ENCODE results near the gene SNAP47.

The SNAP47 gene

GRCh38 chr1:227728059-227728891, 7.0 kb upstream of the SNAP47 start:
- Histone ChIP-seq H3K4me3 (ENCODE audit: low read depth, low read length) (peak overlapping the region; percentile 40), H3K36me3 (replicated peaks) (peaks cover 25% of the 10 kb centered on the region), H3K27ac (no peak overlapping the region), H3K27me3 (replicated peaks) (no peaks in the 10 kb centered on the region)
- no peak for TF ChIP-seq CTCF (IDR thresholded peaks at IDR 0.05; ENCODE audit: low read depth, low read length, missing control alignments)
- in situ Hi-C loops (cut with HindIII; ENCODE audit: low pct_ligation_motif_present, low sequenced_read_pairs): no loop called here
- DNase-seq: peak; percentile 25

- DNase-seq: no peak
- Histone ChIP-seq H3K36me3 (replicated peaks) (peaks cover 25% of the 10 kb centered on the region), H3K27ac (no peak overlapping the region), H3K4me3 (ENCODE audit: low read depth, low read length) (peak overlapping the region; percentile 40), H3K27me3 (replicated peaks) (no peaks in the 10 kb centered on the region)
- in situ Hi-C loops (cut with HindIII; ENCODE audit: low pct_ligation_motif_present, low sequenced_read_pairs): no loop called here
- TF ChIP-seq CTCF (IDR thresholded peaks at IDR 0.05; ENCODE audit: low read depth, low read length, missing control alignments): no peak
Observed at GRCh38 chr1:227728892-227729143, 6.4 kb upstream of the SNAP47 start.

- TF ChIP-seq CTCF (IDR thresholded peaks at IDR 0.05; ENCODE audit: low read depth, low read length, missing control alignments): no peak
- in situ Hi-C loops (cut with HindIII; ENCODE audit: low pct_ligation_motif_present, low sequenced_read_pairs): no loop called here
- H3K36me3 ChIP-seq (replicated peaks): peaks cover 25% of the 10 kb centered on the region
- no peaks in the 10 kb centered on the region for H3K27me3 ChIP-seq (replicated peaks)
- H3K27ac ChIP-seq: no peak overlapping the region
- DNase-seq: no peak
- no peak overlapping the region for H3K4me3 ChIP-seq (ENCODE audit: low read depth, low read length)
Observed at GRCh38 chr1:227729144-227729880, 5.9 kb upstream of the SNAP47 start.

- in situ Hi-C loops (cut with HindIII; ENCODE audit: low pct_ligation_motif_present, low sequenced_read_pairs): no loop called here
Observed at GRCh38 chr1:227729881-227730629, 5.2 kb upstream of the SNAP47 start.

GRCh38 chr1:227730630-227731151, 4.5 kb upstream of the SNAP47 start:
- Histone ChIP-seq H3K36me3 (replicated peaks) (peaks cover 25% of the 10 kb centered on the region), H3K4me3 (ENCODE audit: low read depth, low read length) (no peak overlapping the region), H3K27ac (no peak overlapping the region), H3K27me3 (replicated peaks) (no peaks in the 10 kb centered on the region)
- DNase-seq: no peak
- no peak for TF ChIP-seq CTCF (IDR thresholded peaks at IDR 0.05; ENCODE audit: low read depth, low read length, missing control alignments)
- in situ Hi-C loops (cut with HindIII; ENCODE audit: low pct_ligation_motif_present, low sequenced_read_pairs): no loop called here

More at GRCh38 chr1:227729881-227730629, 5.2 kb upstream of the SNAP47 start:
- peak; percentile 92 for TF ChIP-seq CTCF (IDR thresholded peaks at IDR 0.05; ENCODE audit: low read depth, low read length, missing control alignments)
- DNase-seq: peak; percentile 65
- no peak overlapping the region for H3K4me3 ChIP-seq (ENCODE audit: low read depth, low read length)
- no peaks in the 10 kb centered on the region for H3K27me3 ChIP-seq (replicated peaks)
- H3K36me3 ChIP-seq (replicated peaks): peaks cover 25% of the 10 kb centered on the region
- no peak overlapping the region for H3K27ac ChIP-seq

Measured in brain microvascular endothelial cell (primary cell).